IMR-90 (cell line): ENCODE data around the gene SCTR. TPM values are rescaled to one million over a fixed set of nuclear protein-coding genes. Genes with fewer than 3 reads are reported as not detected.

ENCODE experiments used
- ATAC-seq: fragments of 200-7000 bp; cut with Tn5 transposase; 2 replicates; pipeline ENCODE4 v1.9.1; 2020; ENCODE audit warnings: low read depth, mild to moderate bottlenecking, moderate library complexity
- BruUV-seq: library from RNA; stranded (reverse); fragments of 400-500 nt; replicated peaks from 2 replicates; lab custom pipeline; 2021; lab: Mats Ljungman, UMichigan
- CTCF ChIA-PET: fragments of 300-600 bp; formaldehyde crosslinking; extraction: SDS; loops from one replicate; lab custom pipeline; 2021; ENCODE audit warnings: antibody characterized with exemption; lab: Yijun Ruan, JAX
- POLR2A ChIA-PET: fragments of 300-600 bp; sonication (Branson Sonifier 250); formaldehyde crosslinking; loops from one replicate; lab custom pipeline; 2022; ENCODE audit warnings: antibody characterized with exemption; ENCODE audit not compliant: unreplicated experiment; lab: Charles Lee
- DNase-seq: peaks from one replicate; pipeline ENCODE4 v3.0.0; 2013
- H2AFZ ChIP-seq: replicated peaks from 2 replicates; pipeline ENCODE3; 2013; ENCODE audit warnings: low read length, mild to moderate bottlenecking; ENCODE audit not compliant: poor library complexity
- H2AK5ac ChIP-seq: 2 replicates; pipeline ENCODE4 v1.6.1; 2013; ENCODE audit warnings: low read depth, low read length, inconsistent platforms
- H2AK9ac ChIP-seq: replicated peaks from 2 replicates; pipeline ENCODE3; 2013; ENCODE audit warnings: mild to moderate bottlenecking, low read depth, low read length, moderate library complexity; ENCODE audit not compliant: poor library complexity
- H2BK120ac ChIP-seq: 2 replicates; pipeline ENCODE4 v1.6.1; 2013; ENCODE audit warnings: low read depth, low read length, inconsistent platforms
- H2BK15ac ChIP-seq: 3 replicates; pipeline ENCODE4 v1.6.1; 2013; ENCODE audit warnings: low read depth, low read length, inconsistent platforms
- H2BK20ac ChIP-seq: 2 replicates; pipeline ENCODE4 v1.6.1; 2013; ENCODE audit warnings: low read depth, mild to moderate bottlenecking, inconsistent platforms, low read length, moderate library complexity
- H2BK5ac ChIP-seq: 2 replicates; pipeline ENCODE4 v1.6.1; 2013; ENCODE audit warnings: mild to moderate bottlenecking, low read depth, low read length, inconsistent platforms; ENCODE audit not compliant: poor library complexity, severe bottlenecking
- H3K14ac ChIP-seq: replicated peaks from 2 replicates; pipeline ENCODE4 v1.6.1; 2013; ENCODE audit warnings: low read depth, low read length, inconsistent platforms
- H3K18ac ChIP-seq: 2 replicates; pipeline ENCODE4 v1.6.1; 2013; ENCODE audit warnings: low read depth, low read length, control low read depth
- H3K23ac ChIP-seq: 2 replicates; pipeline ENCODE4 v1.6.1; 2013; ENCODE audit warnings: low read depth, low read length, inconsistent platforms
- H3K27ac ChIP-seq: 2 replicates; pipeline ENCODE4 v1.5.1; 2013; ENCODE audit warnings: mild to moderate bottlenecking, control low read depth, low read length; ENCODE audit not compliant: insufficient read depth
- H3K27me3 ChIP-seq: 2 replicates; pipeline ENCODE4 v1.6.1; 2013; ENCODE audit warnings: low read length; ENCODE audit not compliant: control insufficient read depth, insufficient read depth
- H3K36me3 ChIP-seq: 2 replicates; pipeline ENCODE4 v1.6.1; 2013; ENCODE audit warnings: low read length, mixed read lengths; ENCODE audit not compliant: control insufficient read depth, insufficient read depth
- H3K4ac ChIP-seq: 2 replicates; pipeline ENCODE4 v1.6.1; 2013; ENCODE audit warnings: low read depth, low read length, inconsistent platforms
- H3K4me1 ChIP-seq: 2 replicates; pipeline ENCODE4 v1.6.1; 2013; ENCODE audit warnings: low read length, mixed read lengths; ENCODE audit not compliant: control insufficient read depth, insufficient read depth
- H3K4me2 ChIP-seq: 2 replicates; pipeline ENCODE4 v1.6.1; 2013; ENCODE audit warnings: low read depth, mild to moderate bottlenecking, control low read depth, low read length, moderate library complexity
- H3K4me3 ChIP-seq: 2 replicates; pipeline ENCODE4 v1.5.1; 2013; ENCODE audit warnings: low read depth, mild to moderate bottlenecking, control low read depth, low read length, moderate library complexity; ENCODE audit not compliant: insufficient read depth
- H3K56ac ChIP-seq: 2 replicates; pipeline ENCODE4 v1.6.1; 2013; ENCODE audit warnings: low read length, inconsistent platforms; ENCODE audit not compliant: insufficient read depth; ENCODE audit errors: extremely low read depth
- H3K79me1 ChIP-seq, 2 experiments: 2 replicates each; pipeline ENCODE4 v1.6.1; 2013; ENCODE audit warnings: low read length in 2 of 2, inconsistent platforms in 1 of 2, low read depth in 1 of 2
- H3K9ac ChIP-seq: 2 replicates; pipeline ENCODE4 v1.6.1; 2013; ENCODE audit warnings: low read depth, low read length, control low read depth
- H3K9me1 ChIP-seq: 2 replicates; pipeline ENCODE4 v1.6.1; 2013; ENCODE audit warnings: low read length, inconsistent platforms; ENCODE audit not compliant: insufficient read depth
- H3K9me3 ChIP-seq: 2 replicates; pipeline ENCODE4 v1.6.1; 2013; ENCODE audit warnings: low read length; ENCODE audit not compliant: control insufficient read depth, insufficient read depth
- H4K20me1 ChIP-seq: 2 replicates; pipeline ENCODE4 v1.6.1; 2013; ENCODE audit warnings: low read length, inconsistent platforms; ENCODE audit not compliant: insufficient read depth
- H4K5ac ChIP-seq: 2 replicates; pipeline ENCODE4 v1.6.1; 2013; ENCODE audit warnings: mild to moderate bottlenecking, low read depth, low read length, control low read depth
- H4K8ac ChIP-seq, 2 experiments: 2 replicates each; pipeline ENCODE4 v1.6.1; 2013; ENCODE audit warnings: low read depth in 2 of 2, low read length in 2 of 2, control low read depth in 1 of 2, inconsistent platforms in 1 of 2
- H4K91ac ChIP-seq: 2 replicates; pipeline ENCODE4 v1.6.1; 2013; ENCODE audit warnings: low read depth, low read length, inconsistent platforms; ENCODE audit not compliant: insufficient read depth
- BHLHE40 ChIP-seq: fragments of 150-350 bp; IDR thresholded peaks from 2 replicates; pipeline ENCODE4 v1.6.1; 2016; ENCODE audit warnings: mild to moderate bottlenecking, low read depth, low read length
- CEBPB ChIP-seq: IDR thresholded peaks from 2 replicates; pipeline ENCODE4 v1.6.1; 2012; ENCODE audit warnings: low read depth, low read length, improper control_type of control experiment
- CHD1 ChIP-seq: IDR thresholded peaks from 2 replicates; pipeline ENCODE4 v1.6.1; 2012; ENCODE audit warnings: low read depth, low read length, improper control_type of control experiment
- ELK1 ChIP-seq: fragments of 150-350 bp; IDR thresholded peaks from 2 replicates; pipeline ENCODE4 v1.6.1; 2016; ENCODE audit warnings: low read depth, mild to moderate bottlenecking, low read length, moderate library complexity, borderline replicate concordance
- FOS ChIP-seq: fragments of 150-350 bp; IDR thresholded peaks from 2 replicates; pipeline ENCODE4 v1.6.1; 2016; ENCODE audit warnings: low read depth, low read length
- MAFK ChIP-seq: IDR thresholded peaks from 2 replicates; pipeline ENCODE4 v1.6.1; 2012; ENCODE audit warnings: low read depth, low read length, improper control_type of control experiment
- MXI1 ChIP-seq: IDR thresholded peaks from 2 replicates; pipeline ENCODE4 v1.6.1; 2012; ENCODE audit warnings: low read depth, mild to moderate bottlenecking, low read length, moderate library complexity, borderline replicate concordance
- NFE2L2 ChIP-seq: fragments of 150-350 bp; IDR thresholded peaks from 2 replicates; pipeline ENCODE4 v1.6.1; 2016; ENCODE audit warnings: low read depth, mild to moderate bottlenecking, low read length
- POLR2A ChIP-seq: IDR thresholded peaks from 2 replicates; pipeline ENCODE4 v1.6.1; 2012; ENCODE audit warnings: mild to moderate bottlenecking, low read depth, low read length
- RAD21 ChIP-seq: IDR thresholded peaks from 2 replicates; pipeline ENCODE4 v1.6.1; 2012; ENCODE audit warnings: low read length, improper control_type of control experiment
- RCOR1 ChIP-seq: IDR thresholded peaks from 2 replicates; pipeline ENCODE4 v1.6.1; 2012; ENCODE audit warnings: mild to moderate bottlenecking, low read length, improper control_type of control experiment; ENCODE audit not compliant: insufficient replicate concordance
- RFX5 ChIP-seq: IDR thresholded peaks from 2 replicates; pipeline ENCODE4 v1.8.0; 2012; ENCODE audit warnings: low read depth, mild to moderate bottlenecking, low read length, moderate library complexity
- SMC3 ChIP-seq: fragments of 150-350 bp; IDR thresholded peaks from 2 replicates; pipeline ENCODE4 v1.6.1; 2016; ENCODE audit warnings: low read depth, mild to moderate bottlenecking, antibody characterized with exemption, low read length, moderate library complexity
- USF2 ChIP-seq: fragments of 150-350 bp; IDR thresholded peaks from 2 replicates; pipeline ENCODE4 v1.6.1; 2017; ENCODE audit warnings: mild to moderate bottlenecking, antibody characterized with exemption, low read length, low read depth
- WGBS, 2 experiments: methylation state at CpG; one replicate each; pipeline versions ENCODE4 v1.1.5 to v1.1.7; 2013; ENCODE audit warnings: missing lambda C conversion rate in 2 of 2; ENCODE audit not compliant: insufficient read length in 1 of 2; ENCODE audit errors: extremely low coverage in 2 of 2; 5-methylcytosine and 5-hydroxymethylcytosine counted together
- dilution Hi-C: fragments of 300-500 bp; cut with HindIII; formaldehyde crosslinking; loops from one replicate; pipeline ENCODE4 v1.14.3; 2018; ENCODE audit warnings: low sequenced_read_pairs; ENCODE audit not compliant: unreplicated experiment
- in situ Hi-C: fragments of 300-500 bp; cut with MboI; formaldehyde crosslinking; loops from 3 replicates; pipeline ENCODE4 v1.14.3; 2019; ENCODE audit warnings: low sequenced_read_pairs, inconsistent platforms, mixed read lengths
- intact Hi-C: fragments of 100-400 bp; cut with micrococcal nuclease; formaldehyde crosslinking; loops from 2 replicates; pipeline ENCODE4 v1.10.0; 2022
- polyA plus RNA-seq, 3 experiments: library from polyadenylated mRNA; depleted of rRNA; stranded (reverse); fragments of >200 nt; gene quantifications; 2 replicates each; pipeline ENCODE4 v1.2.3, GENCODE V29; 2012; ENCODE audit warnings: low replicate concordance in 1 of 3
- total RNA-seq: library from RNA; depleted of rRNA; stranded (reverse); fragments of >200 nt; gene quantifications from 2 replicates; pipeline ENCODE4 v1.2.3, GENCODE V29; 2012
- TF ChIP-seq, protein P1 (sequence below): conservative IDR thresholded peaks from 2 replicates; pipeline ENCODE4 v1.5.1; 2012; ENCODE audit warnings: mild to moderate bottlenecking, low read depth, low read length, improper control_type of control experiment

SCTR gene
- total and polyA plus RNA-seq, 2 of the 4 experiments (the other 2 are of a cell fraction): not detected

GRCh38 chr2:119546447-119546767 is 22.1 kb upstream of the SCTR start:
- Histone ChIP-seq H2BK5ac (no peak overlapping the region), H3K4me1 (no peaks in the 10 kb centered on the region), H4K91ac (no peak overlapping the region), H3K4me2 (no peak overlapping the region), H3K79me1 (no peaks in the 10 kb centered on the region), H4K8ac (no peak overlapping the region), H2AK9ac (no peak overlapping the region), H2BK20ac (no peak overlapping the region), H3K14ac (no peak overlapping the region), H4K20me1 (no peaks in the 10 kb centered on the region), H3K4ac (no peak overlapping the region), H3K56ac (no peak overlapping the region), H3K9ac (no peak overlapping the region), H4K5ac (no peak overlapping the region), H2AFZ (no peak overlapping the region), H3K4me3 (no peak overlapping the region), H2AK5ac (no peak overlapping the region), H3K27me3 (peaks cover 22% of the 10 kb centered on the region), H2BK120ac (no peak overlapping the region), H2BK15ac (no peak overlapping the region), H3K9me1 (no peaks in the 10 kb centered on the region), H3K18ac (no peak overlapping the region), H3K23ac (no peak overlapping the region), H3K9me3 (no peaks in the 10 kb centered on the region), H3K36me3 (no peaks in the 10 kb centered on the region), H3K27ac (no peak overlapping the region)
- ATAC-seq (no peak), DNase-seq (no peak)
- no TSS peak for BruUV-seq
- WGBS, 2 experiments: no CpG with 5 or more reads among the region's 1 CpG
- TF ChIP-seq NFE2L2: no peak
- no peak for TF ChIP-seq CEBPB
- no peak for TF ChIP-seq FOS
- no peak for TF ChIP-seq BHLHE40
- no peak for TF ChIP-seq MXI1
- TF ChIP-seq CHD1: no peak
- TF ChIP-seq POLR2A: no peak
- no peak for TF ChIP-seq RAD21
- TF ChIP-seq, protein P1, sequence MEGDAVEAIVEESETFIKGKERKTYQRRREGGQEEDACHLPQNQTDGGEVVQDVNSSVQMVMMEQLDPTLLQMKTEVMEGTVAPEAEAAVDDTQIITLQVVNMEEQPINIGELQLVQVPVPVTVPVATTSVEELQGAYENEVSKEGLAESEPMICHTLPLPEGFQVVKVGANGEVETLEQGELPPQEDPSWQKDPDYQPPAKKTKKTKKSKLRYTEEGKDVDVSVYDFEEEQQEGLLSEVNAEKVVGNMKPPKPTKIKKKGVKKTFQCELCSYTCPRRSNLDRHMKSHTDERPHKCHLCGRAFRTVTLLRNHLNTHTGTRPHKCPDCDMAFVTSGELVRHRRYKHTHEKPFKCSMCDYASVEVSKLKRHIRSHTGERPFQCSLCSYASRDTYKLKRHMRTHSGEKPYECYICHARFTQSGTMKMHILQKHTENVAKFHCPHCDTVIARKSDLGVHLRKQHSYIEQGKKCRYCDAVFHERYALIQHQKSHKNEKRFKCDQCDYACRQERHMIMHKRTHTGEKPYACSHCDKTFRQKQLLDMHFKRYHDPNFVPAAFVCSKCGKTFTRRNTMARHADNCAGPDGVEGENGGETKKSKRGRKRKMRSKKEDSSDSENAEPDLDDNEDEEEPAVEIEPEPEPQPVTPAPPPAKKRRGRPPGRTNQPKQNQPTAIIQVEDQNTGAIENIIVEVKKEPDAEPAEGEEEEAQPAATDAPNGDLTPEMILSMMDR: no peak
- no peak for TF ChIP-seq ELK1
- TF ChIP-seq USF2: no peak
- TF ChIP-seq RCOR1: no peak
- TF ChIP-seq RFX5: no peak
- no peak for TF ChIP-seq SMC3
- no peak for TF ChIP-seq MAFK
- CTCF ChIA-PET: no interaction called here
- dilution Hi-C loops (no loop called here), in situ Hi-C loops (no loop called here), intact Hi-C loops (no loop called here)
- POLR2A ChIA-PET: no interaction called here
